Measurements from ENCODE around the gene CDH5.

DNA sequence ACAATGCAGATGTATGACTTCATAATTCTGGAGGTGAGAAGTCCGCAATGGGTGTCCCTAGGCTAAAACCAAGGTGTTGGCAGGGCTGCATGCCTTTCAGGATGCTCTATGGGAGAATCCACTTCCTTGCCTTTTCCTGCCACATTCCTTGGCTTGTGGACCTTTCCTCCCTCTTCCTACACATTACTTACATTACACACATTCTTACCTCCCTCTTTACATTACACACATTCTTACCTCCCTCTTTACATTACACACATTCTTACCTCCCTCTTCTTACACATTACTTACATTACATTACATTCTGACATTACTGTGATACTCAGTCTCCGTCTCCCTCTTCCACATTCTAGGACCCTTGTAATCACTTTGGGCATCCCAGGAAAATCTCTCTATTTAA, 14.2 kb upstream of the CDH5 start:
- TF ChIP-seq, protein P1, sequence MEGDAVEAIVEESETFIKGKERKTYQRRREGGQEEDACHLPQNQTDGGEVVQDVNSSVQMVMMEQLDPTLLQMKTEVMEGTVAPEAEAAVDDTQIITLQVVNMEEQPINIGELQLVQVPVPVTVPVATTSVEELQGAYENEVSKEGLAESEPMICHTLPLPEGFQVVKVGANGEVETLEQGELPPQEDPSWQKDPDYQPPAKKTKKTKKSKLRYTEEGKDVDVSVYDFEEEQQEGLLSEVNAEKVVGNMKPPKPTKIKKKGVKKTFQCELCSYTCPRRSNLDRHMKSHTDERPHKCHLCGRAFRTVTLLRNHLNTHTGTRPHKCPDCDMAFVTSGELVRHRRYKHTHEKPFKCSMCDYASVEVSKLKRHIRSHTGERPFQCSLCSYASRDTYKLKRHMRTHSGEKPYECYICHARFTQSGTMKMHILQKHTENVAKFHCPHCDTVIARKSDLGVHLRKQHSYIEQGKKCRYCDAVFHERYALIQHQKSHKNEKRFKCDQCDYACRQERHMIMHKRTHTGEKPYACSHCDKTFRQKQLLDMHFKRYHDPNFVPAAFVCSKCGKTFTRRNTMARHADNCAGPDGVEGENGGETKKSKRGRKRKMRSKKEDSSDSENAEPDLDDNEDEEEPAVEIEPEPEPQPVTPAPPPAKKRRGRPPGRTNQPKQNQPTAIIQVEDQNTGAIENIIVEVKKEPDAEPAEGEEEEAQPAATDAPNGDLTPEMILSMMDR (IDR thresholded peaks at IDR 0.05), result no peak
- TF ChIP-seq POLR2A (IDR thresholded peaks at IDR 0.05), result no peak
